Karpas-422 (cell line): Measurements from ENCODE around the gene DIDO1. TPM values are rescaled to one million over a fixed set of nuclear protein-coding genes. Genes with fewer than 3 reads are reported as not detected.
A peak's percentile ranks its signal among the peaks of the same experiment; 100 is the strongest.

Experiments used
- DNase-seq: peaks from one replicate; pipeline ENCODE4 v3.0.0-alpha.2; 2015
- H2AFZ ChIP-seq: fragments of 200-600 bp; sonication (generic); 2 replicates; pipeline ENCODE4 v1.6.1; 2014; ENCODE audit warnings: antibody characterized with exemption, low read length, mixed read lengths
- H3K27ac ChIP-seq: fragments of 200-600 bp; sonication (generic); 2 replicates; pipeline ENCODE4 v1.5.1; 2014; ENCODE audit warnings: mild to moderate bottlenecking, low read length, moderate library complexity
- H3K27me3 ChIP-seq: fragments of 200-600 bp; sonication (generic); 2 replicates; pipeline ENCODE4 v1.6.1; 2014; ENCODE audit warnings: low read length, mixed read lengths
- H3K36me3 ChIP-seq: fragments of 200-600 bp; sonication (generic); 2 replicates; pipeline ENCODE4 v1.6.1; 2014; ENCODE audit warnings: low read length, mixed read lengths; ENCODE audit not compliant: insufficient read depth
- H3K4me1 ChIP-seq: fragments of 200-600 bp; sonication (generic); 2 replicates; pipeline ENCODE4 v1.6.1; 2014; ENCODE audit warnings: mild to moderate bottlenecking, low read length, mixed read lengths
- H3K4me2 ChIP-seq: fragments of 200-600 bp; sonication (generic); 2 replicates; pipeline ENCODE4 v1.6.1; 2014; ENCODE audit warnings: low read length, low read depth, mild to moderate bottlenecking; ENCODE audit not compliant: poor library complexity, severe bottlenecking
- H3K4me3 ChIP-seq: fragments of 200-600 bp; sonication (generic); 2 replicates; pipeline ENCODE4 v1.5.1; 2014; ENCODE audit warnings: mild to moderate bottlenecking, antibody characterized with exemption, low read length, mixed read lengths
- H3K79me2 ChIP-seq: fragments of 200-600 bp; sonication (generic); 2 replicates; pipeline ENCODE4 v1.6.1; 2014; ENCODE audit warnings: mild to moderate bottlenecking, low read length, mixed read lengths
- H3K9ac ChIP-seq: fragments of 200-600 bp; sonication (generic); 2 replicates; pipeline ENCODE4 v1.6.0; 2014; ENCODE audit warnings: low read length
- H3K9me2 ChIP-seq: fragments of 200-600 bp; sonication (generic), shearing (Covaris generic); replicated peaks from 2 replicates; pipeline ENCODE4 v1.6.0; 2014; ENCODE audit warnings: mild to moderate bottlenecking, low read length, moderate library complexity; ENCODE audit not compliant: insufficient read depth
- H3K9me3 ChIP-seq: fragments of 300-700, 200-600 bp; sonication (generic); 2 replicates; pipeline ENCODE4 v1.6.1; 2014; ENCODE audit warnings: low read length, mixed read lengths
- H4K20me1 ChIP-seq: fragments of 200-600 bp; sonication (generic); 2 replicates; pipeline ENCODE4 v1.6.1; 2014; ENCODE audit warnings: mild to moderate bottlenecking, antibody characterized with exemption, low read length, low read depth; ENCODE audit not compliant: insufficient read depth
- total RNA-seq: library from RNA; depleted of rRNA; stranded (reverse); fragments of >200 nt; shearing (Covaris generic); gene quantifications from 2 replicates; pipeline ENCODE4 v1.2.3, GENCODE V29; 2014; ENCODE audit warnings: low replicate concordance; rRNA removed

DIDO1 gene
- 35.4 and 43.4 TPM in 2 replicates for total RNA-seq

- no peaks in the 10 kb centered on the region for H3K9me2 ChIP-seq
- H3K4me3 ChIP-seq, result peak within 1 kb of the TSS; percentile 97
- DNase-seq, result peak; percentile 95
- H2AFZ ChIP-seq, result no peak within 1 kb of the TSS
- H3K4me1 ChIP-seq, result peaks cover 77% of the 10 kb centered on the region
- H3K79me2 ChIP-seq, result peaks cover 94% of the 10 kb centered on the region
- no peaks in the 10 kb centered on the region for H3K27me3 ChIP-seq
- no peaks in the 10 kb centered on the region for H3K9me3 ChIP-seq
- peaks cover 33% of the 10 kb centered on the region for H4K20me1 ChIP-seq
- no peaks in the 10 kb centered on the region for H3K36me3 ChIP-seq
- H3K4me2 ChIP-seq, result peak within 1 kb of the TSS; percentile 94
- H3K9ac ChIP-seq, result peak within 1 kb of the TSS; percentile 99
- H3K27ac ChIP-seq, result peak within 1 kb of the TSS; percentile 88
These were observed at the start of gene DIDO1 for GRCh38 chr20:62926229-62927127. Gene DIDO1 (minus strand): TSS chr20:62926505.

- peaks cover 26% of the 10 kb centered on the region for H3K4me1 ChIP-seq
- H2AFZ ChIP-seq, result no peak overlapping the region
- H3K27ac ChIP-seq, result no peak overlapping the region
- H3K4me2 ChIP-seq, result no peak overlapping the region
- H3K27me3 ChIP-seq, result no peaks in the 10 kb centered on the region
- no peaks in the 10 kb centered on the region for H3K36me3 ChIP-seq
- H3K9me3 ChIP-seq, result no peaks in the 10 kb centered on the region
- no peak overlapping the region for H3K4me3 ChIP-seq
- no peak for DNase-seq
- H3K9ac ChIP-seq, result no peak overlapping the region
- no peaks in the 10 kb centered on the region; the same call in 1 of the 2 replicates for H4K20me1 ChIP-seq
- H3K9me2 ChIP-seq, result no peaks in the 10 kb centered on the region
- H3K79me2 ChIP-seq, result no peaks in the 10 kb centered on the region
These were observed 49.0 kb upstream of the DIDO1 start for GRCh38 chr20:62975251-62975760.

- no peaks in the 10 kb centered on the region for H3K36me3 ChIP-seq
- no peaks in the 10 kb centered on the region for H3K27me3 ChIP-seq
- no peaks in the 10 kb centered on the region for H3K9me3 ChIP-seq
These were observed 46.8 kb upstream of the DIDO1 start for GRCh38 chr20:62972845-62973745.

GRCh38 chr20:62971950-62972844 is 45.9 kb upstream of the DIDO1 start:
- DNase-seq, result peak; percentile 94
- Histone ChIP-seq H2AFZ (no peak overlapping the region), H3K27me3 (no peaks in the 10 kb centered on the region), H3K79me2 (no peaks in the 10 kb centered on the region), H4K20me1 (no peaks in the 10 kb centered on the region; the same call in 1 of the 2 replicates), H3K4me2 (peak overlapping the region; percentile 25), H3K9me3 (no peaks in the 10 kb centered on the region), H3K27ac (no peak overlapping the region), H3K4me1 (peaks cover 10% of the 10 kb centered on the region), H3K36me3 (no peaks in the 10 kb centered on the region), H3K4me3 (no peak overlapping the region; the same call in 1 of the 2 replicates), H3K9ac (0 out of 2 replicates have a peak overlapping the region, but pooled peaks have one; percentile 29), H3K9me2 (no peaks in the 10 kb centered on the region)

More at GRCh38 chr20:62972845-62973745, 46.8 kb upstream of the DIDO1 start:
- Histone ChIP-seq H3K79me2 (no peaks in the 10 kb centered on the region), H3K4me3 (no peak overlapping the region), H4K20me1 (no peaks in the 10 kb centered on the region; the same call in 1 of the 2 replicates), H3K9me2 (no peaks in the 10 kb centered on the region), H3K4me2 (peak overlapping the region; percentile 25), H3K9ac (no peak overlapping the region), H3K4me1 (peaks cover 19% of the 10 kb centered on the region), H2AFZ (no peak overlapping the region), H3K27ac (no peak overlapping the region)
- no peak for DNase-seq

- H3K9ac ChIP-seq, result no peak overlapping the region
- no peak overlapping the region for H3K27ac ChIP-seq
- no peak for DNase-seq
- no peaks in the 10 kb centered on the region for H3K36me3 ChIP-seq
- H3K4me2 ChIP-seq, result no peak overlapping the region
- H3K9me3 ChIP-seq, result no peaks in the 10 kb centered on the region
- peaks cover 4% of the 10 kb centered on the region for H3K4me1 ChIP-seq
- no peaks in the 10 kb centered on the region for H3K79me2 ChIP-seq
- H3K9me2 ChIP-seq, result no peaks in the 10 kb centered on the region
- H2AFZ ChIP-seq, result no peak overlapping the region
- H3K27me3 ChIP-seq, result no peaks in the 10 kb centered on the region
- no peak overlapping the region for H3K4me3 ChIP-seq
- H4K20me1 ChIP-seq, result no peaks in the 10 kb centered on the region; the same call in 1 of the 2 replicates
These were observed 45.1 kb upstream of the DIDO1 start for GRCh38 chr20:62971211-62971949.

GRCh38 chr20:62970307-62971210 is 44.3 kb upstream of the DIDO1 start:
- Histone ChIP-seq H3K9me2 (no peaks in the 10 kb centered on the region), H3K79me2 (no peaks in the 10 kb centered on the region), H3K9ac (no peak overlapping the region), H2AFZ (no peak overlapping the region), H4K20me1 (no peaks in the 10 kb centered on the region; the same call in 1 of the 2 replicates), H3K4me1 (peaks cover 4% of the 10 kb centered on the region), H3K4me3 (no peak overlapping the region), H3K9me3 (no peaks in the 10 kb centered on the region), H3K4me2 (no peak overlapping the region), H3K36me3 (no peaks in the 10 kb centered on the region), H3K27ac (no peak overlapping the region), H3K27me3 (no peaks in the 10 kb centered on the region)
- no peak for DNase-seq
